B cell (primary cell): Measurements from ENCODE around the gene LIN28B. TPM values are rescaled to one million over a fixed set of nuclear protein-coding genes. Genes with fewer than 3 reads are reported as not detected.

ENCODE experiments used
- ATAC-seq: fragments of 200-7000 bp; cut with Tn5 transposase; one replicate; pipeline ENCODE4 v1.10.0; 2021; ENCODE audit warnings: low read depth, mild to moderate bottlenecking, moderate number of reproducible peaks, moderate library complexity
- CTCF ChIA-PET: fragments of 350-600 bp; sonication (Branson Sonifier 250); formaldehyde crosslinking; loops from one replicate; lab custom pipeline; 2021; ENCODE audit warnings: antibody characterized with exemption, inconsistent platforms; lab: Charles Lee
- POLR2A ChIA-PET: fragments of 350-600 bp; sonication (Branson Sonifier 250); formaldehyde crosslinking; loops from one replicate; lab custom pipeline; 2021; ENCODE audit warnings: antibody characterized with exemption; lab: Charles Lee
- DNase-seq: peaks from one replicate; pipeline ENCODE4 v3.0.0; 2013
- H2AFZ ChIP-seq: 2 replicates; pipeline ENCODE4 v1.6.1; 2012; ENCODE audit warnings: mild to moderate bottlenecking, low read depth, low read length; ENCODE audit not compliant: insufficient read depth, poor library complexity, severe bottlenecking
- H3K27ac ChIP-seq, 2 donors: 1 replicate in 1 of 2; 2 replicates in 1 of 2; pipeline ENCODE4 v1.5.1; 2012 to 2013; ENCODE audit warnings: low read length in 2 of 2, mild to moderate bottlenecking in 2 of 2, moderate library complexity in 1 of 2
- H3K27me3 ChIP-seq, 4 experiments: fragments of 200-600 bp in 1 of 4; sonication (generic) in 1 of 4; replicated peaks in 1 of 4; 1 replicate in 2 of 4; 2 replicates in 2 of 4; pipeline versions ENCODE4 v1.6.1 to v1.7.0; 2013 to 2016; ENCODE audit warnings: low read length in 3 of 4, mild to moderate bottlenecking in 2 of 4, mixed read lengths in 1 of 4, moderate library complexity in 1 of 4; ENCODE audit not compliant: insufficient read depth in 4 of 4, control insufficient read depth in 3 of 4; ENCODE audit errors: control extremely low read depth in 1 of 4
- H3K36me3 ChIP-seq, 2 experiments: replicated peaks in 1 of 2; 1 replicate in 1 of 2; 2 replicates in 1 of 2; pipeline versions ENCODE4 v1.6.1 to v1.7.1; 2013; ENCODE audit warnings: low read length in 1 of 2; ENCODE audit not compliant: insufficient read depth in 2 of 2, control insufficient read depth in 1 of 2; ENCODE audit errors: control extremely low read depth in 1 of 2, extremely low read depth in 1 of 2
- H3K4me1 ChIP-seq, 2 donors: fragments of 200-600 bp in 1 of 2; sonication (generic) in 1 of 2; 1 replicate in 1 of 2; 2 replicates in 1 of 2; pipeline versions ENCODE4 v1.5.1 to v1.6.1; 2013 to 2017; ENCODE audit warnings: low read length in 2 of 2; ENCODE audit not compliant: control insufficient read depth in 2 of 2, insufficient read depth in 2 of 2
- H3K4me2 ChIP-seq: replicated peaks from 2 replicates; pipeline ENCODE3; 2012; ENCODE audit warnings: mild to moderate bottlenecking, low read depth, low read length; ENCODE audit not compliant: poor library complexity, severe bottlenecking
- H3K4me3 ChIP-seq, 5 experiments: fragments of 200-600 bp in 1 of 5; sonication (generic) in 1 of 5; 1 replicate in 3 of 5; 2 replicates in 2 of 5; pipeline versions ENCODE4 v1.5.1 to v1.7.0; 2011 to 2016; ENCODE audit warnings: low read length in 4 of 5, mild to moderate bottlenecking in 4 of 5, low read depth in 2 of 5, control low read depth in 1 of 5, moderate library complexity in 1 of 5; ENCODE audit not compliant: insufficient read depth in 1 of 5; ENCODE audit errors: control extremely low read depth in 1 of 5, extremely low read depth in 1 of 5
- H3K79me2 ChIP-seq: fragments of 200-600 bp; sonication (generic); one replicate; pipeline ENCODE4 v1.6.0; 2016; ENCODE audit warnings: low read length; ENCODE audit not compliant: control insufficient read depth, insufficient read depth
- H3K9ac ChIP-seq: fragments of 200-600 bp; sonication (generic); 2 replicates; pipeline ENCODE4 v1.6.1; 2017; ENCODE audit warnings: mild to moderate bottlenecking, low read length, moderate library complexity
- H3K9me3 ChIP-seq, 3 donors: one replicate each; pipeline versions ENCODE4 v1.6.1 to v1.7.1; 2013; ENCODE audit warnings: low read length in 2 of 3; ENCODE audit not compliant: control insufficient read depth in 2 of 3, insufficient read depth in 1 of 3; ENCODE audit errors: control extremely low read depth in 1 of 3
- H4K20me1 ChIP-seq: 2 replicates; pipeline ENCODE4 v1.6.0; 2012; ENCODE audit warnings: mild to moderate bottlenecking, low read length; ENCODE audit not compliant: insufficient read depth, control insufficient read depth, poor library complexity, severe bottlenecking
- H3K27ac Mint-ChIP-seq: one replicate; pipeline ENCODE4 v1.8.0; 2021; ENCODE audit warnings: mixed read lengths
- H3K27me3 Mint-ChIP-seq: one replicate; pipeline ENCODE4 v1.8.0; 2021; ENCODE audit warnings: mixed read lengths
- H3K4me1 Mint-ChIP-seq: one replicate; pipeline ENCODE4 v1.8.0; 2021; ENCODE audit warnings: mixed read lengths
- H3K4me3 Mint-ChIP-seq: one replicate; pipeline ENCODE4 v1.8.0; 2021; ENCODE audit warnings: mixed read lengths
- H3K9me3 Mint-ChIP-seq: one replicate; pipeline ENCODE4 v1.8.0; 2022; ENCODE audit warnings: mixed read lengths; ENCODE audit not compliant: insufficient read depth
- CTCF ChIP-seq: fragments of 200-600 bp; IDR thresholded peaks from one replicate; pipeline ENCODE4 v1.8.0; 2022; ENCODE audit warnings: antibody characterized with exemption, mild to moderate bottlenecking
- EZH2 ChIP-seq: IDR thresholded peaks from 2 replicates; pipeline ENCODE4 v1.6.1; 2012; ENCODE audit warnings: borderline replicate concordance, low read depth, mild to moderate bottlenecking, moderate library complexity, low read length; ENCODE audit not compliant: insufficient read depth, poor library complexity, severe bottlenecking
- WGBS: methylation state at CpG from one replicate; pipeline ENCODE4 v1.1.5; 2013; ENCODE audit warnings: missing lambda C conversion rate; ENCODE audit not compliant: insufficient coverage; 5-methylcytosine and 5-hydroxymethylcytosine counted together
- intact Hi-C: fragments of 100-400 bp; cut with micrococcal nuclease; formaldehyde crosslinking; loops from one replicate; pipeline ENCODE4 v1.10.0; 2022
- polyA plus RNA-seq: library from polyadenylated mRNA; depleted of rRNA; stranded (reverse); fragments of >200 nt; gene quantifications from 2 replicates; pipeline ENCODE4 v1.2.3, GENCODE V29; 2012
- total RNA-seq, 2 donors: library from RNA; stranded (reverse); fragments of 120-200 nt in 1 of 2; gene quantifications; 1 replicate in 1 of 2; 2 replicates in 1 of 2; pipeline versions ENCODE4 v1.2.3 to v1.2.4, GENCODE V29; 2013 to 2022

LIN28B gene
- total and polyA plus RNA-seq, 2 donors (not counting 1 experiment from before 2014, with no cell fraction given) = not detected

GRCh38 chr6:104949206-104949605 is 7.7 kb upstream of the LIN28B start:
- H3K9me3 ChIP-seq = peaks cover 0 to 8% (median 0%) of the 10 kb centered on the region in 3 donors
- intact Hi-C loops = no loop called here
- H3K4me1 Mint-ChIP-seq = no peaks in the 10 kb centered on the region
- H3K27me3 ChIP-seq = peaks cover 0 to 16% (median 12%) of the 10 kb centered on the region in 4 experiments
- TF ChIP-seq EZH2 = no peak
- no peak for TF ChIP-seq CTCF
- H3K27ac Mint-ChIP-seq = no peak overlapping the region
- no peaks in the 10 kb centered on the region for H3K79me2 ChIP-seq
- peaks cover 0 to 7% of the 10 kb centered on the region in 2 donors for H3K4me1 ChIP-seq
- no peak overlapping the region for H3K9ac ChIP-seq
- H3K36me3 ChIP-seq = no peaks in the 10 kb centered on the region
- H3K27ac ChIP-seq = no peak overlapping the region
- WGBS = no CpG with 5 or more reads among the region's 2 CpGs
- no peak overlapping the region for H2AFZ ChIP-seq
- peaks cover 30% of the 10 kb centered on the region for H3K27me3 Mint-ChIP-seq
- no peaks in the 10 kb centered on the region for H3K9me3 Mint-ChIP-seq
- H3K4me3 ChIP-seq = no peak overlapping the region
- ChIA-PET POLR2A (no interaction called here), CTCF (no interaction called here)
- no peak overlapping the region for H3K4me2 ChIP-seq
- DNase-seq (no peak), ATAC-seq (no peak)
- no peaks in the 10 kb centered on the region for H4K20me1 ChIP-seq
- no peak overlapping the region for H3K4me3 Mint-ChIP-seq

GRCh38 chr6:104951677-104952076 is 5.2 kb upstream of the LIN28B start:
- Histone ChIP-seq H3K36me3 (no peaks in the 10 kb centered on the region), H4K20me1 (no peaks in the 10 kb centered on the region), H3K4me3 (no peak overlapping the region), H3K79me2 (no peaks in the 10 kb centered on the region), H3K27me3 (peaks cover 4 to 34% (median 26%) of the 10 kb centered on the region in 4 experiments), H3K9me3 (peaks cover 0 to 8% (median 0%) of the 10 kb centered on the region in 3 donors), H3K4me1 (peaks cover 0 to 8% of the 10 kb centered on the region in 2 donors), H3K9ac (no peak overlapping the region), H2AFZ (no peak overlapping the region), H3K27ac (no peak overlapping the region), H3K4me2 (no peak overlapping the region)
- ATAC-seq (no peak), DNase-seq (no peak)
- ChIA-PET CTCF (no interaction called here), POLR2A (no interaction called here)
- WGBS = no CpG with 5 or more reads among the region's 1 CpG
- Mint-ChIP-seq H3K4me3 (no peak overlapping the region), H3K9me3 (no peaks in the 10 kb centered on the region), H3K27me3 (peaks cover 49% of the 10 kb centered on the region), H3K4me1 (no peaks in the 10 kb centered on the region), H3K27ac (no peak overlapping the region)
- intact Hi-C loops = no loop called here
- TF ChIP-seq EZH2 (no peak), CTCF (no peak)
